T-helper 2 cell (primary cell): ENCODE measurements around the gene PCCA.
"Not testable (repeated sequence)": the region's sequence is repeated elsewhere in the genome, so short reads cannot be mapped to it uniquely, and the experiment has no call there.

Source experiments
- DNase-seq, 5 experiments: peaks; one replicate each; pipeline versions ENCODE4 v3.0.0 to v3.0.0-alpha.2; 2012 to 2022

The PCCA gene

DNA sequence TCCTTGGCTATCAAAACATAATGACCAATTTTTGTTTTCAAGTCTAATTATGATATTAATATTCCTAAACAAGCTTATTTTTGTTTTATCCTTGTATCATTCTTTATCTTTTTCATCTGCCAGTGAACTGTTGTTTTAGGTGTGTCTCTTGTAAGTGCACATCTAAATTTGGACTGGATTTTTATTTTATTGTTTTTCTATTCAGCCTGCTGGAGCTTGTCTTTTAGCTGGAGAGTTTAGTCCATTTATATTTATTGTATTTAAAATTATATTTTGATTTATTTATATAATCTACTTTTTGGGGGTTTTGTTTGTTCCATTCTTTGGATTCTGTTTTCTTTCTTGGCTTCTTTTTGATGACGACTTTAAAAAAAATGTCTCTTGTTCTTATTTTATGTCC is 159.0 kb downstream of the PCCA start:
- DNase-seq = no peak

DNA sequence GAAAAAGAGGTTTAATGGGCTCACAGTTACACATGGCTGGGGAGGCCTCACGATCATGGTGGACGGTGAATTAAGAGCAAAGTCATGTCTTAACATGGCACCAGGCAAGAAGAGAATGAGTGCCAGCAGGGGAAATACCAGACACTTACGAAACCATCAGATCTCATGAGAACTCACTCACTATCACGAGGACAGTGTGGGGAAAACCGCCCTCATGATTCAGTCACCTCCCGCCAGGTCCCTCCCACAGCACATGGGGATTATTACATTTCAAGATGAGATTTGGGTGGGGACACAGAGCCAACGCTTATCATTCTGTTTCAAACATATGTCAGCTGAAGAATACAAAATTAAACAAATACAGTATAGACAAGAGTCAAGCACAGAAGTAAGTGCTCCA is 165.1 kb downstream of the PCCA start:
- DNase-seq = no peak

DNA sequence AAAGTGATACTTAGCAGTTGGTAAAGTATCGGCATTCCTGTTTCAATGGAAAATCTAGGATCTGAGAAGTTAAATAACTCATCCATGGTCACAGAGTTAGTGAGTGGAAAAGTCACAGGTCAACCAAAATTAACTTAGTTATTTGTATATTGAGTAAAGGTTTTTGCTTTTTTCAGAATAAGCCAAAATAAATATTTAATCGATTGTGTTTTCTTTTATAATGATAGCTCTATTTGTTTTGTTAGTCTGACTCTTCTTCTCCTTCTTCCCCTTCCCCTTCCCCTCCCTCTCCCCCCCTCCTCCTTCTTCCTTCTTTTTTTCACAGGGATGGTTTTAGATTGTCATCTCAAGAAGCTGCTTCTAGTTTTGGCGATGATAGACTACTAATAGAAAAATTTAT is 173.5 kb downstream of the PCCA start:
- no peak for DNase-seq

DNA sequence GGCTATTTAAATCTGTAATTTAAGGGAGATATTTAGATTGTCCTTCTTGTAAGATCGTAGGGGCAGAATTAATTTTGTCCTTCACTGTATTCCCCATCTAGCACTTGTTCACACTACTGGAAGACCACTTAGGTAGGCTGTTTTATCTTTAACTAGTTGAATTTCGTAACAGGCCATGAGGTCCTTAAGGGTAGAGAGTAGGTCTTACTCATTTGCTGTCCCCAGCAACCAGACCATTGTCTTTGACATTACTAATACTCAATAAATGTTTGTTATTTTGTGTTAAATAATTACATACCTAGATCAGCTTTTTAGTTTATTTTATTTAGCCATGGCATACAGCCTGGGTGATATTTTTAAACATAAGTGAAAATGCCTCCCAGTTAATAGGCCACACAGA is 177.1 kb downstream of the PCCA start:
- DNase-seq = no peak

DNA sequence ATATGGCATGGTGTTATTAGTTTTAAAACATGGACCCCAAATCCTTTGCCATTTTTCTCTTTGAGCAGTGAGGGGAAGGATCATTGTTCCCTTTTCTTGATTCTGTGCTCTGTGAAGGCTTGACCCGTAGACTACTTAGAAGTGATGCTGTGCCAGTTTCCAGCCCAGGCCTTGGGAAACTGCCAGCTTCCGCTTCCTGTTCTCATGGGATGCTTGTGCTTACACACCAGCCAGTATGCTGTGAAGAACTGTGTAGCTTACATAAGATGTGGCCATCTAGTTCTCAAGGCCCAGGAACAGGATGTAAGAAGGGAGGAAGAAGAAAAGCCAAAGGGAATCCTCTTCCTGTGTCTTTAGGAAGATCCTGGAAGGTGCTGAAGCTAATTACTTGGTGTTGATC is 180.9 kb downstream of the PCCA start:
- DNase-seq = no peak

DNA sequence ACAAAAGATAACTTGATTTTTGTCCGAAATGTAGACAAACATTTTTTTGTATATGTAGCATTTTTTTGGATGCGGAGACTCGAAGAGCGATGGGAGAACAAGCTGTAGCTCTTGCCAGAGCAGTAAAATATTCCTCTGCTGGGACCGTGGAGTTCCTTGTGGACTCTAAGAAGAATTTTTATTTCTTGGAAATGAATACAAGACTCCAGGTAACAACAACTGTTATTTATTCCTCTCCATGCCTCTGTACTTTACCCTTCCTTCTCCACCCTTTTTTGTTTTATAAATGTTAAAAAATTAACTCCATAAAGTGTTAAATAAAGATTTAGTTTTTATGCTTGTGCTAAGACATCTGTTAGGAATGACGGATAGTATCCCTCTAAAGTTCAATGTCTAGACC is 184.2 kb downstream of the PCCA start:
- no peak for DNase-seq

DNA sequence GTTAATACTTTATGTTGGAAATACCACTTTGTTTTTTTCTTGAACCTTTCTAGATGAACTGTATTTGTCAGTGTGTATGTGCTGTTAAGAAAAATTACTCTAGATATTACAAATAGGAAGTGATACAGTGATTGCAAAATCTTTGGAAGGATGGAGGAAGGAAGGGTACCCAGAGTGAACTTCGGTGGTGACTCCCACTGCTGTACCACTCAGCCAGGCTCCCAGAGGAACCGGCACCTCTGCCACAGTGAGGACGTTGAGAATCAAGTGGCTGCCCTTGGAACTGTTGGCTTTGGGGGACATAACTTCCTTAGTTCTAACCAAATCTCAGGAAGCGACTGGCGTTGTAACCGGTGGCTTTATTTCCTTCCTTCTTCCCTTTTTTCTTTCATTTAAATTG is 184.7 kb downstream of the PCCA start:
- no peak for DNase-seq

DNA sequence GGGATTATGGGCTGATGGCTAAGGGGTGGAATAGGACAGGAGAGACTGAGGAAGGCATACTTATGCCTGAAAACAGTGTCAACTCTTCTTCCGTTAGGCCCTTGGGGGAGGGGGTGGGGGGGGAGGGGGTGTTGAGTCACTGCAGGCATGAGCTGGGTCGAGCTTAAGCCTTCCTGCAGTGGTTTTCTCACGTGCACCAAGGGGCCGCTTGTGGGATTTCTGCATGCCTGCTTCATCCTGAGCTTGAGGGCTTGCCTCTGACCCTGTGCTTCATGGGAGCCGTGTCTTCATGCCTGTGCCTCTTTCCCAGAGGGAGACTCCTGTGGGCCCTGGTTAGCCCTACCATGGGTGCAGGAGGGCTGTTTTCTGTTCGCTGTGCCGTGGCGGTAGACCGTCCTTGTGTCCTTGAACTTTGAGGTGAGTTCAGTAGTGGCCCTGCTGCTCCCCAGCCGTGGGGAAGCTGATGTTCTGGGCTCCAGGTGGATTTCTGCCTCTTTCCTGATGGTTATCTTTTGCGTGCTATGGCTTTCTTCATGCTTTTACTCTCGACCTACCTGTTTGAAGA is 186.1 kb downstream of the PCCA start:
- no peak for DNase-seq

DNA sequence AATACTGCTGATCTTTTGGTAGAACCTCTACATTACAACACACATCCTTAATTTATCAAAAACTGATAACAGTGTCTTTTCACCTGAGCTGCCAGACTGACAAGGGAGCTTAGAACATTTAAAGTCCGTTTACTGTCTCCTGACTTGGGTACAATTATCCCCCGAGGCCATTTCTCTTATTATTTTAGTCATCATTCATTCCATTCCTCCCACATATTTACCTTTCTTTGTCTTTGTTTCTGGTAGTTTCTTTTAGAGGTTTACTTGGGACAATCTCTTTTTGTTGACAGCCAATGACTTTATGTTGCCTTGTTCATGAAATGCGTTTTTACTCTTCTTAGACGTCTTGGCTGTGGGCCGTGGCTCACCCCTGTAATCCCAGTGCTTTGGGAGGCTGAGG is 186.9 kb downstream of the PCCA start:
- DNase-seq = no peak

DNA sequence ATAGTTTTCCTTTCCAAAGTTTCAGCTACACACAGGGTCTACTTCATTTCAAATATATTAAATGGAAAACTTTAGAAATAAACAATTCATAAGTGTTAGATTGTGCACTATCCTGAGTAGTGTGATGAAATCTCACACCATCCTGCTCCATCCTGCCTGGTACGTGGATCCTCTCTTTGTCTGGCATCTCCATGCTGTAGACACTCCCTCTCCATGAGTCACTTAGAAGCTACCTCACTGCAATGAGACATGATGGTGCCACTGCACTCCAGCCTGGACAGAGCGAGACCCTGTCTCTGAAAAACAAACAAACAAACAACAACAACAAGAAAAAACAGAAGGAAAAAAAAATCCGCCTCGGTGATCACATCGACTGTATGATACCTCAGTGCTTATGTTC is 191.8 kb downstream of the PCCA start:
- no peak for DNase-seq

DNA sequence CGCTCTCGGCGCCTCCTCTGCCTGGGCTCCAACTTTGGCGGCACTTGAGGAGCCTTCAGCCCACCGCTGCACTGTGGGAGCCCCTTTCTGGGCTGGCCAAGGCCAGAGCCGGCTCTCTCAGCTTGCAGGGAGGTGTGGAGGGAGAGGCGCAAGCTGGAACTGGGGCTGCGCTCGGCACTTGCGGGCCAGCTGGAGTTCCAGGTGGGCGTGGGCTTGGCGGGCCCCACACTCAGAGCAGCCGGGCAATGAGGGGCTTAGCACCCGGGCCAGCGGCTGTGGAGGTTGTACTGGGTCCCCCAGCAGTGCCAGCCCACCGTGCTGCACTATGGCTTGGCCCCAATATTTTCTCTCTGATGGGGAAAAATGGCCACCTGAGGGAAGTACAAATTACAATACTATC is 193.4 kb downstream of the PCCA start:
- not testable (repeated sequence) for DNase-seq

DNA sequence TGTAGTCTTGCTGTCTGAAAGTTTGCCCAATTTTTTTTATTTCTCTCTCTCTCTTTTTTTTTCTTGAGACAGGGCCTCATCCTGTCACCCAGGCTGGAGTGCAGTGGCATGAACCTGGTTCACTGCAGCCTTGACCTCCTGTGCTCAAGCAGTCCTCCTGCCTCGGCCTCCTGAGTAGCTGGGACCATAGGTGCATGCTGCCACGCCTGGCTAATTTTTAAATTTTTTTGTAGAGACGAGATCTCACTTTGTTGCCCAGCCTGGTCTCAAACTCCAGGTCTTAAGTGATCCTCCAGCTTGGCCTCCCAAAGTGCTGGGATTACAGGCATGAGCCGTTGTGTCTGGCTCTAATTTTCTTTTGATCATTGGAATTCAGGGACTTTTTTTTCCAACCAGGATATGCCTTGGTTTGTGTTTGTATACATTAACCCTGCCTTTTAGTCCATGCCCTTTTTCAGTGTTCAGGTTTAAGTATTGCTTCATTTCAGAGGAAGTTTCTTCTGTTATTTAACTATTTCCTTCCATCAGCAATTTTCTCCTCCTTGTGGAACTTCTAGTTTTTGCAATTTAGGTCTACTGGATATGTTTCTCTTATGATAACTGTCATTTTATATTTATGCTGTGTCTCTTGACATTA is 201.4 kb downstream of the PCCA start:
- DNase-seq = no peak

DNA sequence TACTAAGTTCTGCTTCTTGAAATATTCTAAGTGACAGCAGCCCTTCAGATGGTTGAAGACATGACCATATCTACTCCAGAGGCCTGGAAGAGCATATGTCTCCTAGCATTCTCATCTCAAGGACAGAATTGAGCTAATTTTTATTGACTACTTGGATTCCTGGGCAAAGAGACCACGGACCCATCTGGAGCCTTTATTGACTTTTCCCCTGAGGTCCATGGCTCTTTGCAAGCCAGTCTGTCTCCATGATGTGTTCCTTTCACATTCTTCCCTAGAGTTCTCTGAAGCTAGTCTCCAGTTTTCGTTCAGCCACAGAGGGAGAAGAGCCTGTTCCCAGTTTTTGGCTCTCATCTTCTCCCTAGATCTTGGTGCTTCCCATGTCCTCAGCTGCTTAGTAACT is 202.7 kb downstream of the PCCA start:
- no peak for DNase-seq

DNA sequence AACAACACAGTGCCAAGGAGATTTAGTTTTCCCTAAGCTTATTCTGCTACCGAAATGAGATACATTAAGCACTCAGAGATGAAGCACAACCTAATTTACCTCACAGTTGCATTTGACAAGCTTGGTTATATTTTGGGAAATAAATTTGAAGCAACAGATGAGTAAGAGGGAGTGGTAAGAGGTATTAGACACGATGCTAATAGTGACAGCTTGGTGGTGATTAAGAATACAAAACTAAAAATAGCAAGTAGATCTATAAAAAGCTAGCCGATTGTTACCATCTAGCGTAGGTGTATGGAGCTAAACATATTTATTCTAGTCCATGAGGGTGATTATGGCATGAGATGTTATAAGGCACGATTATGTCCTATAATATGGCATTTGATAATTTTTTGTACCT is 208.5 kb downstream of the PCCA start:
- DNase-seq = no peak

DNA sequence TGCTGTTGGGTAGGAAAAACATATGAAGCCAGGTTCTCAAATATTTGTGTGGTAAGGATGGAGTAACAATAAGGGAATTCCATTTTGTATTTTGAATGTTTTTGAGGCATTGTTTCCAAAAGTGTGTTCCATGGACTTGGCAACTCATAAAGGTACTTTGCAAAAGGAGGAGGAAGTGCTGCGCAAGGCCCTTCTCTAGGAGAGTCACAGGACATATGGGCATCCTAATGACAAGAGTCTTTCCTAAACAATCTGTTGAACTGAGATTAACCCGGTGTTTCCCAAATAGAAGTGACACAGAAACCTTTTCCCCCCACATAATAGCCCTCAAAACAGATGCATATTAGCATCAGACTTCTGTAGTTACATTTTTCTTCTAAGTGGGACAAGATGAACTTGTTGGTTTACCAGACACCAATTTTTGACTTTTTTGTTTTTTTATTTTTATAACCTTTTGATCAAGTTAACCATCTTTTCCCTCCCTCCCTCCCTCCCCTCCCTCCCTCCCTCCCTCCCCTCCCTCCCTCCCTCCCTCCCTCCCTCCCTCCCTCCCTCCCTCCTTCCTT is 209.3 kb downstream of the PCCA start:
- DNase-seq = no peak

DNA sequence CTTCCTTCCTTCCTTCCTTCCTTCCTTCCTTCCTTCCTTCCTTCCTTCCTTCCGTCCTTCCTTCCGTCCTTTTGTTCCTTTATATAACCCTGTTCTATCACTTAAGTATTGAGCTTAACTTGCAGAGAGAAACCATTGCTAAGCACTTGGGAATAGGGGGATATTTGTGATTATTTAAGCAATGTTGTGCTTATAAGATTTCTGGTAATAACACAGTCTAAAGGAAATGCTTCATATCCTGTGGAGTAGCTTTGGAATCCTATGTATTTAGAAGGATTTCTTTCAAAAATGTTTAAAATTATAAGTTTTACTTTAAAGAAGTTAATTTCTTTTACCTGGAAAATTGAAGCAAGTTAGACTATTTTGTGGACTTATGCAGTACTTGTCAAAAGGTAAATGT is 209.8 kb downstream of the PCCA start:
- DNase-seq = no peak

DNA sequence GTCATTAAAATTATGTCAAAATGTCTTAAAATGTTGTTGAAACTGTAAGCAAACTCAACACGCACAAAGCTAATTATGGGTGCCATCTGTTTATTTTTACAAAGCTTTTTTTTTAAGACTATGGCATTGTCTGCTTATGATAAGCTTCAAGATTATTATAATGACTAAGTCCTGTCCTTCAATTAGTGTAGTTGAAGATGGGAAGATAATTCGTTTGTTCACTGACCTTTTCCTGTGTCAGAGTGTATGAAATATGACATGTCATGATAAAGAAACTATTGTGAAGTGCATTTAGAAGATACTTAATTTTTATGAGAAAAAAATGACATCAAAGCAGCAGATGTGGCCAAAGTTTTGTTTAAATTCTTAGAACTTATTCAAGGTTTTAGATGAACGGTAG is 211.3 kb downstream of the PCCA start:
- DNase-seq = no peak

DNA sequence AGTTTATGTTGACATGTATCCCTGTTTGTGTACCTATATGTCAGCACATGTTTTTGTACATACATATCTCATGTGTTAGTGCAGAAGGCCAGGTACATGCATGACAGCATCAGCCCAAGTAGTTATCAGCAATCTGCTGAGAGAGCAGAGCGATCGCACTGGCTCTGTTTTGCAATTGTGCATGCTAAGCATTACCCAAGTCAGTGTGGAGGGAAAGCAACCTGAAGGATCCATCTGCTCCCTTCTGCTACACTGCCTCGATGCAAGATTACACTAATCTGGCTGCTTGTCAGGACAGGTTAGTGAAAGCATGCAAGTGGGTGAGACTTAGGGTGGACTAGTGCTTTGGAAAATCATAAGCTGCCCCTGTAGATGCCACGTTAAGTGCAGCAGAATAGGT is 211.8 kb downstream of the PCCA start:
- DNase-seq = no peak

DNA sequence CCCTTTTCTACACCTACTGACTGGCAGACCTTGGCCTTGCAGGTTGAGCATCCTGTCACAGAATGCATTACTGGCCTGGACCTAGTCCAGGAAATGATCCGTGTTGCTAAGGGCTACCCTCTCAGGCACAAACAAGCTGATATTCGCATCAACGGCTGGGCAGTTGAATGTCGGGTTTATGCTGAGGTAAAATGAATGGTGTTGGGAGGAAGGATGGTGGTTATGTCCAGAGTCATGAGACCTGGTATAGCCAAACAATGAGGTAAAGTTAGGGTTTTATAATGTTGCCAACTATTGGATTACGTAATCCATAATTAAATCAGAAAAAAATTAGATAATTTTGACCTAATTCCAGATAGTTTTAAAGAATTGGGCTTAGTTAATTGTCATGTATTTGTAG is 212.5 kb downstream of the PCCA start:
- no peak for DNase-seq

DNA sequence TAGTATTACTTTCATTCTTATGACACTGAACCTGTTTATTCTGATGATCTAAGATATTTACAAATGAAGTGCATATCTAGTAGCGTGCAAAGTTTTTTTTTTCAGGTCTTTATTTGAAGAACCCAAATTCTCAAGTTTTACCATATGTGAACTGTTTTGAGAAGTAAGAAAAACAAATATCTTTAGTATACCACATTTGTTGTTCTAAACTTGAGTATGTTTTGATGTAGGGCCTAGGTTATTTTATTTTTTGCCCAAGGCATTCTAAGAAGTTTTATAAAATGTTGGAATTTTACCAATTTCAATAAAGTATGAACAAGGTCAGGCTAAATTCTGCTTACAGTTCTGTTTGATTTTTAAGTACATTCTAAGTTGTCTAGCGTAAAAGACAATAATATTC is 213.5 kb downstream of the PCCA start:
- no peak for DNase-seq

DNA sequence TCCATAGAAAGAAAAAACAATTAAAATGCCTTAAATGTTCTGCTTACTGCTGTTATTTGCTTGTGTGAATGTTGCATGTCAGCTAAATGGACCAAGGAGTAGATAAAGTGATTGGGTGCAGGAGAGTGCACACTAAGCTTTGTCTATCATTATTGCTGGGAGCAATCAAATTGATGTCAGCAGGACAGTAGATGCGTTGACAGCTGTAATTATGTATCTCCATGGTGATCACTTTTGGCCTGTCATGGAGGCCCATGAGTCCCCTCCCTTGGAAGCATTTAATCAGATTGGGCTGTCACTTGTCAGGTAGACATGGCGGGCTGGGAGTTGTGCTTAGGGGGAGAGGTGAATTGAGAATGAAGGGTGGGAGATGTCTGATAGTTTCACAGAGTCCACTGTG is 215.3 kb downstream of the PCCA start:
- DNase-seq = no peak

DNA sequence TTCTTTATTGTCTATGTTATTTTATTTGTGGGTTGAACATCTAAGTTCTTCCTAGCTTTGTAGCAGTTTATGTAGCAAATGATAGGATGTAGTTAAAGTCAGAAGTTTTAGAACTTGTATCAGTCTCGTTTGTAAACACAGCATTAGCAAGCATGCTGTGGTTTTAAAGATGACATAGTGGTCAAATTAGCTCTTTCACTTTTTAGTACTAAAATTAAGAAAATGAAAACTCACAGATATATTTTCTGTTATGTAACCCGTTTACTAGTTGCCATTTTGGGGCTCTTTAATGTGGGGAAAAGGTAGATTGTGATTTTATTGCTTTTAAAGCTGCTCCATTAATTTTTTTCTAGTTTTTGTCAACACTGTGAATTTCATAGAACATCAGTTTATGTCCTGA is 216.5 kb downstream of the PCCA start:
- no peak for DNase-seq

DNA sequence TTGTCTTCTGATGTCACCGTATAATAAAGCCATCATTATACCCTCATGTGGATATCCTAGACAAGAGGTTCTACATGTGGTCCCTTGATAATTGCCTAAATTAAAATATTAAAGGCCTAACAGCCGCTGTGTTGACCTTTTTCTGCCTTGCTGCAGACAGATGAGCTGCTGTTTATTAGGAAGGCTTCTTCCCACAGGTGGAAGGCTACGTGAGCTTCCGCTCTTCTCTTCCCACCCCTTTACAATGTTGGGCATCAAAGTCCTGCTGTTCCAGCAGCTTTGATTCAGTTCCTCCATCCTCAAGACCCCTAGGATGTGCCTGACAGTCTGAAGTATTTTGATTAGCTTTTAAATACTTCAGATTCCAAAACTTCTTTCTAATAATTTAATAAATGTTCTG is 217.1 kb downstream of the PCCA start:
- no peak for DNase-seq

DNA sequence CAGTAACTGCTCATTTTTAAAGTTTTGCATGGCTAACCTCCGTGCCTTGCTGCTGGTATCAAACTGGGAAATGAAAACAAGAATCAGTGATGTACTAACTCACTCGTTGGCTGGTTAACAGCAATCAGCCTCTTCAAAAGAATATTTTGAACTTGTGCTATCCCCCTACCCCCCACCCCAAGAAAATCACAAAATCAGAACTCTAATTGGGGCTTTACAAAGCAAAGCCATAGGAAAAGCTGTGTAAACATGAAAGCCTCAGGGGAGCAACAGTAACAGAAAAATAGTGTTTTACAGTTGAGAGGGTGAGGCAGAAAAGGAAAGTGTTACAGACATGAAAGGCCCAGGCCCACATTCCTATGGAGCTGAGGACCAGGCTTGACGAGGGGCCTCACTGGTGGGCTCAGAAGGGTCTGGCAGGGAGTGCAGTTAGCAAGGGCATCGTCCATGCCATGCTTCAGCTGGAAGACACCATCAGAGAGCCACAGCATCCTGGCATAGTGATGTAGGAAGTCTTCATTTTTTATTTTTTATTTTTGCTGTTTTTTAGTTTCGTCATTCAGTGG is 217.6 kb downstream of the PCCA start:
- no peak for DNase-seq
